C4-2B (cell line): ENCODE measurements around the gene STXBP5L.

Source experiments
- H3K27ac ChIP-seq: fragments of 450-650 bp; 2 replicates; pipeline ENCODE4 v1.5.1; 2017
- CTCF ChIP-seq: fragments of 450-650 bp; conservative IDR thresholded peaks from 2 replicates; pipeline ENCODE4 v1.5.1; 2017; ENCODE audit warnings: mild to moderate bottlenecking
- ZFX ChIP-seq: fragments of 450-650 bp; IDR thresholded peaks from 2 replicates; pipeline ENCODE4 v1.6.1; 2017

The STXBP5L gene

DNA sequence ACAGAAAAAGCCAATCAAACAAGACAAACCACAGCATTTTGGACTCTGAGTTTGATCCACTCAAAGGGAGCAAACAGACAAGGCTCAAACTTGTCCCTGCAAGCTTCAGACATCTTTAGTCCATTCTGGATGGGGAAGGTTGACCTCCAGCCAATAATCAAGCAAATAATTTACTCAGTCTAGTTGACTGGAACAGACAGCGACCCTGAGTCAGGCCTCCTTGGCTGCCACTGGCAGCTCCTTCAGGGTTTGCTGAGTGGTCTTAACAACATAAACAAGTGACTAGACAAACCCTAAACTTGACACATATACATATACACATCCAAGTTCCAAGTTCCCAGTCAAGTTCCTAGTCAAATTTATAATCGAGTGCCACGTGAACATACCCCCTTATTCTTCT lies 323.9 kb downstream of the STXBP5L start:
- H3K27ac ChIP-seq, result peak overlapping the region; percentile 100; the same call in 1 of the 2 replicates
- no peak for TF ChIP-seq CTCF

- peak overlapping the region; percentile 100 for H3K27ac ChIP-seq
- TF ChIP-seq ZFX (no peak), CTCF (no peak)
Observed at GRCh38 chr3:121232309-121233225, 324.6 kb downstream of the STXBP5L start.

DNA sequence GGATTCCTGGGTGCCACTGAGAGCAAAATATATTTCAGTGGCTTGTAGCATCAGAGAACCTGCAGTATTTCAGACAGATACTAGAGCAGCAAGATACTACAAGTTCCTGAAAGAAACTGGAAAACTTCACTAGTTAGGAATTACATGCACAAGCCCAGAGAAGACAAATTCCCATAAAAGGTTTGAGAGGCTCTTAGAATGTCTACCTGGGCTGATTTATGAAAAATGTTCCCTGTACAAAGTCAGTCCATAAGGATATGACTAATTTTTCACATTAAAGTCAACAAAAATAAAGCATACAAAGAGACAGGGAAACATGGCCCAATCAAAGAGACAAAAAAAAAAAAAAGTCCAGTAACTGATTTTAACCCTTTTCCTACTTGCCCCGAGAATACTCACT lies 335.2 kb downstream of the STXBP5L start:
- H3K27ac ChIP-seq, result no peak overlapping the region
- TF ChIP-seq ZFX (no peak), CTCF (no peak)

GRCh38 chr3:121252676-121253075 lies 344.7 kb downstream of the STXBP5L start:
- no peak for TF ChIP-seq ZFX
- no peak for TF ChIP-seq CTCF
- no peak overlapping the region for H3K27ac ChIP-seq

DNA sequence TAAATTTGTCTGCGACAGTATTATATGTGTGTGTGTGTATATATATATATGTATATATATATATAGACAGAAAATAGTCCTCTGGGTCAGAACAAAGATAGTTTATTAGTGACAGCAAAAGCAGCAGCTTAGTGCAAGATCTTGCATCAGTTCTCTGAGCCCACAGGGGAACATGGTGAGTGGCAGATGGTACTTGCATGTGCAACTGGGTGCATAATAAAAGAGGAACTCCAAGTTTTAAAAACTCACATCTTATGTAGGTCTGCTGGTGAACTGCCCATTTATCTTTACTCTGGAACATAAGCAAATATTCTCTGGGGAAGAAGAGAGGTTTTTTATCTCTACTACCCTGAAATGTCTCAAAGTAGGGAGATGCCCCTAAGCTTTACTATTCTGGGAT lies 361.4 kb downstream of the STXBP5L start:
- no peak for TF ChIP-seq CTCF
- no peak for TF ChIP-seq ZFX
- no peak overlapping the region for H3K27ac ChIP-seq

GRCh38 chr3:121274411-121274810 lies 366.4 kb downstream of the STXBP5L start:
- H3K27ac ChIP-seq, result no peak overlapping the region
- TF ChIP-seq CTCF, result no peak
- TF ChIP-seq ZFX, result no peak

DNA sequence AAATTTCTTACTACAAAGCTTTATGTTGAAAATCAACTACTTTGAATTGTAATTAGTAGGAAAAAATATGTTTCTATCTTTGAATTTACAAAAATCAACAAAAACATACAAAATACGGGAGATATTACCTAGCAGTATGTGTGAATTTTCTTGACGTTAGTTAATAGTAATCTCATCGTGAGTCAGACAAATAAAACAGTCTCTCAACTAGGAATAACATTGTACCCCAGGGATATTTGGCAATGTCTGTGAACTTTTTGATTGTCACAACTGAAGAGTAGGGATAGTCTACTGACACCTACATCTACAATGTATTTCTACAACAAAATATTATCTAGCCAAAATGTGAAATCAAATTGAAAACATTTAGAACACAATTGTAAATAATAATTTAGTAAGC lies 387.4 kb downstream of the STXBP5L start:
- no peak overlapping the region for H3K27ac ChIP-seq
- TF ChIP-seq ZFX (no peak), CTCF (no peak)
